Measurements from ENCODE around the gene TECTA. TPM values are rescaled to one million over a fixed set of nuclear protein-coding genes. Genes with fewer than 3 reads are reported as not detected.
"Not testable (repeated sequence)": the region's sequence is repeated elsewhere in the genome, so short reads cannot be mapped to it uniquely, and the experiment has no call there.

TECTA gene
- total and polyA plus RNA-seq, 8 donors, result 0.06 to 1.4 (median 0.25) TPM; not detected in 3

- Histone ChIP-seq H3K9me3 (no peaks in the 10 kb centered on the region), H3K36me3 (no peaks in the 10 kb centered on the region), H3K4me3 (no peak overlapping the region), H3K4me1 (peaks cover 0 to 7% (median 0%) of the 10 kb centered on the region in 4 donors), H3K27me3 (no peaks in the 10 kb centered on the region), H3K27ac (no peak overlapping the region)
- TF ChIP-seq POLR2AphosphoS5 (IDR thresholded peaks at IDR 0.05) (no peak), POLR2A (IDR thresholded peaks at IDR 0.05) (no peak), EP300 (IDR thresholded peaks at IDR 0.05) (no peak)
- TF ChIP-seq, protein P1, sequence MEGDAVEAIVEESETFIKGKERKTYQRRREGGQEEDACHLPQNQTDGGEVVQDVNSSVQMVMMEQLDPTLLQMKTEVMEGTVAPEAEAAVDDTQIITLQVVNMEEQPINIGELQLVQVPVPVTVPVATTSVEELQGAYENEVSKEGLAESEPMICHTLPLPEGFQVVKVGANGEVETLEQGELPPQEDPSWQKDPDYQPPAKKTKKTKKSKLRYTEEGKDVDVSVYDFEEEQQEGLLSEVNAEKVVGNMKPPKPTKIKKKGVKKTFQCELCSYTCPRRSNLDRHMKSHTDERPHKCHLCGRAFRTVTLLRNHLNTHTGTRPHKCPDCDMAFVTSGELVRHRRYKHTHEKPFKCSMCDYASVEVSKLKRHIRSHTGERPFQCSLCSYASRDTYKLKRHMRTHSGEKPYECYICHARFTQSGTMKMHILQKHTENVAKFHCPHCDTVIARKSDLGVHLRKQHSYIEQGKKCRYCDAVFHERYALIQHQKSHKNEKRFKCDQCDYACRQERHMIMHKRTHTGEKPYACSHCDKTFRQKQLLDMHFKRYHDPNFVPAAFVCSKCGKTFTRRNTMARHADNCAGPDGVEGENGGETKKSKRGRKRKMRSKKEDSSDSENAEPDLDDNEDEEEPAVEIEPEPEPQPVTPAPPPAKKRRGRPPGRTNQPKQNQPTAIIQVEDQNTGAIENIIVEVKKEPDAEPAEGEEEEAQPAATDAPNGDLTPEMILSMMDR (IDR thresholded peaks at IDR 0.05), result peak in 5 of 7 experiments; percentile 34 to 58 (median 43)
- intact Hi-C loops (cut with DNase I; ENCODE audit: low total_unique reads), result loop anchor here (10.0 kb wide), 1 partner anchor 178 kb away; no protein-coding TSS in a partner anchor
- DNase-seq, result peak; percentile 64 to 82
- WGBS, 5 donors, result 46 to 54% (median 49%) methylated on average over 32 of the region's 32 CpGs
Observed at GRCh38 chr11:121112498-121113455, 11.7 kb downstream of the TECTA start.

GRCh38 chr11:121113611-121114010, 12.6 kb downstream of the TECTA start:
- 64 to 79% (median 74%) methylated on average over 9 of the region's 9 CpGs for WGBS, 5 donors
- no peak overlapping the region for H3K4me3 ChIP-seq
- H3K27me3 ChIP-seq, result no peaks in the 10 kb centered on the region
- intact Hi-C loops (cut with DNase I; ENCODE audit: low total_unique reads), result loop anchor here (10.0 kb wide), 1 partner anchor 179 kb away; no protein-coding TSS in a partner anchor
- no peak overlapping the region for H3K27ac ChIP-seq
- H3K36me3 ChIP-seq, result no peaks in the 10 kb centered on the region
- no peaks in the 10 kb centered on the region for H3K9me3 ChIP-seq
- TF ChIP-seq, protein P1 (IDR thresholded peaks at IDR 0.05), result no peak
- TF ChIP-seq POLR2A (IDR thresholded peaks at IDR 0.05), result no peak
- no peak for TF ChIP-seq POLR2AphosphoS5 (IDR thresholded peaks at IDR 0.05)
- TF ChIP-seq EP300 (IDR thresholded peaks at IDR 0.05), result no peak
- peaks cover 0 to 7% (median 0%) of the 10 kb centered on the region in 4 donors for H3K4me1 ChIP-seq
- no peak for DNase-seq

GRCh38 chr11:121115024-121115423, 14.0 kb downstream of the TECTA start:
- H3K4me3 ChIP-seq, H3K9me3 ChIP-seq, H3K4me1 ChIP-seq, H3K27me3 ChIP-seq, H3K27ac ChIP-seq, DNase-seq, H3K36me3 ChIP-seq: not testable (repeated sequence)
- intact Hi-C loops (cut with DNase I; ENCODE audit: low total_unique reads), result loop anchor here (10.0 kb wide), 1 partner anchor 180 kb away; no protein-coding TSS in a partner anchor
- WGBS, 5 donors, result 80 to 100% (median 100%) methylated on average over 1 of the region's 1 CpG

DNA sequence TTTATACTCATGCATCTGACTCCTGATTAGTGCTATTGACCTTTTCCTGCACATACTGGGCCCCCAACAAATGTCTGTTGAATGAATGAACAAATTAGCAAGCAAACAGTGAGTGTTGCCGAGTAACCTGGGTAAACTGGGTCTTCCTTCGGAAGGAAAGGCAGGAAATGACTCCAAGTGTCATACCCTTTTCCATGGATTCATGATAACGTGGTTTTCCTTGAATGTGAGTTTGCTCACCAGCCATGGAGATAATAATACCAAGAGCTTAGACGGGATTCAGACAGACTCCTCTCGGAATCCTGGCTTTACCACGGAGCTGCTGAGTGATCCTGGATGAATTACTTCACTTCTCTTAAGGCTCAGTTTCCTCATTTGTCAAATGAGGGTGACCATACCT, 16.7 kb downstream of the TECTA start:
- 56 to 69% (median 65%) methylated on average over 6 of the region's 6 CpGs for WGBS, 5 donors

More for the DNA sequence above, 16.7 kb downstream of the TECTA start:
- Histone ChIP-seq H3K36me3 (no peaks in the 10 kb centered on the region), H3K4me3 (no peak overlapping the region), H3K27ac (no peak overlapping the region), H3K9me3 (peaks cover 0 to 14% (median 12%) of the 10 kb centered on the region in 4 donors), H3K27me3 (no peaks in the 10 kb centered on the region), H3K4me1 (peaks cover 0 to under 1% (median 0%) of the 10 kb centered on the region in 4 donors)
- DNase-seq, result peak in 1 of 2 donors; percentile 15
- TF ChIP-seq, protein P1 (IDR thresholded peaks at IDR 0.05), result no peak
- TF ChIP-seq POLR2AphosphoS5 (IDR thresholded peaks at IDR 0.05), result no peak
- no peak for TF ChIP-seq POLR2A (IDR thresholded peaks at IDR 0.05)
- no peak for TF ChIP-seq EP300 (IDR thresholded peaks at IDR 0.05)
- intact Hi-C loops (cut with DNase I; ENCODE audit: low total_unique reads), result loop anchor here (10.0 kb wide), 1 partner anchor 183 kb away; no protein-coding TSS in a partner anchor
